ENCODE data around the gene TMEM52B. TPM values are rescaled to one million over a fixed set of nuclear protein-coding genes. Genes with fewer than 3 reads are reported as not detected.
A peak's percentile ranks its signal among the peaks of the same experiment; 100 is the strongest.

TMEM52B gene
- total and polyA plus RNA-seq, 9 of the 15 experiments (the other 6 are each of a cell fraction or from before 2014, with no cell fraction given): not detected

- TF ChIP-seq RREB1 (CRISPR knock-in tag; IDR thresholded peaks at IDR 0.05) (no peak), STAT6 (CRISPR knock-in tag; IDR thresholded peaks at IDR 0.05) (no peak), CEBPB (tag; IDR thresholded peaks at IDR 0.05) (no peak), BMI1 (IDR thresholded peaks at IDR 0.05; ENCODE audit: low read length) (no peak), HDAC8 (tag; IDR thresholded peaks at IDR 0.05) (no peak), TBL1XR1 (IDR thresholded peaks at IDR 0.05; ENCODE audit: low read length in 2 of 2) (no peak), MITF (IDR thresholded peaks at IDR 0.05) (peak; percentile 70), SRSF1 (IDR thresholded peaks at IDR 0.05; ENCODE audit: low read depth, low read length) (no peak), HNRNPLL (IDR thresholded peaks at IDR 0.05; ENCODE audit: low read depth, low read length, poor library complexity, severe bottlenecking) (no peak), MAFF (IDR thresholded peaks at IDR 0.05; ENCODE audit: low read length) (peak; percentile 61), POLR2AphosphoS2 (IDR thresholded peaks at IDR 0.05; ENCODE audit: low read length) (no peak), TRIM24 (IDR thresholded peaks at IDR 0.05) (0 out of 4 replicates have a peak, but pooled peaks of 1 of the 2 experiments have one; percentile 8), ZNF395 (CRISPR knock-in tag; IDR thresholded peaks at IDR 0.05) (no peak), MTA3 (IDR thresholded peaks at IDR 0.05; ENCODE audit: borderline replicate concordance) (peak; percentile 84), KLF1 (tag; IDR thresholded peaks at IDR 0.05) (peak; percentile 61; the same call in 1 of the 2 replicates), ZC3H11A (IDR thresholded peaks at IDR 0.05; ENCODE audit: low read depth, low read length) (no peak), ZNF717 (CRISPR knock-in tag; IDR thresholded peaks at IDR 0.05) (no peak)
These were observed 33.3 kb downstream of the TMEM52B start (continued) for GRCh38 chr12:10211940-10212738.

Data from K562 (cell line).